Measurements from ENCODE around the gene HELB. TPM values are rescaled to one million over a fixed set of nuclear protein-coding genes. Genes with fewer than 3 reads are reported as not detected.

Gene HELB
- total RNA-seq (2013; cell fraction: nucleolus; rRNA removed): 95.4 and 98.4 TPM in 2 replicates
- total RNA-seq (2014; rRNA removed) (4.6 and 7.4 TPM in 2 replicates), total RNA-seq (2014; rRNA removed; fragmentation: Illumina TruSeq; extraction: Trizol) (5.9 and 7.2 TPM in 2 replicates), total RNA-seq (2021) (5.8 and 6.4 TPM in 2 replicates), polyA plus RNA-seq (2011; rRNA removed) (10.0 and 15.3 TPM in 2 replicates), polyA plus RNA-seq (2014; fragmentation: Illumina TruSeq; extraction: Trizol) (2.5 and 3.5 TPM in 2 replicates), polyA plus RNA-seq (2014; fragmentation: Nextera tagmentation; extraction: Ambion mirVana) (1 to 10 TPM in 1 of 2 experiments, under 1 TPM in 1; 0.58 to 1.0 TPM), polyA plus RNA-seq (2014; rRNA removed) (2.7 and 3.3 TPM in 2 replicates), polyA plus RNA-seq (2016; fragmentation: Nextera tagmentation; extraction: Ambion mirVana) (1 to 10 TPM; 4.3 to 4.6 TPM), polyA minus RNA-seq (2011; rRNA and poly(A)+ RNA removed) (16.6 and 19.2 TPM in 2 replicates), Bru-seq, nascent RNA (percentile 89 among the genes with signal in this experiment), BruChase-seq, experiment 1, labeled RNA remaining after a 6-hour chase (percentile 79 among the genes with signal in this experiment), BruChase-seq, experiment 2, labeled RNA remaining after a 2-hour chase (percentile 87 among the genes with signal in this experiment)
- 2.3 TPM for polyA plus RNA-seq (2011; ENCODE audit: low read depth)
- 3.7 and 4.4 TPM in 2 replicates for polyA plus RNA-seq (2011; cell fraction: cytosol; rRNA removed)
- polyA plus RNA-seq (2011; cell fraction: nucleus; rRNA removed): 9.1 and 9.4 TPM in 2 replicates
- polyA plus RNA-seq (2012): 3.2 TPM in 2 replicates
- polyA minus RNA-seq (2011; cell fraction: cytosol; rRNA and poly(A)+ RNA removed): 5.1 and 5.2 TPM in 2 replicates
- polyA minus RNA-seq (2011; cell fraction: nucleus; rRNA and poly(A)+ RNA removed): 15.2 and 23.1 TPM in 2 replicates
- long read RNA-seq, experiment 1, partial matches to known transcripts: 2 of 3 reads
- long read RNA-seq, experiment 1, other reads (novel, unspliced or antisense): 1 of 3 reads
- long read RNA-seq, experiment 2, full-length matches to known transcripts: 2 of 21 reads
- long read RNA-seq, experiment 2, partial matches to known transcripts: 16 of 21 reads
- long read RNA-seq, experiment 2, other reads (novel, unspliced or antisense): 3 of 21 reads

- in situ Hi-C loops (cut with MboI): loop anchor here (5.0 kb wide), 1 partner anchor 135 kb away; the partner anchor contains the start of gene TMBIM4
- FAIRE-seq: peak; percentile 96
- no peaks in the 10 kb centered on the region for H3K27me3 ChIP-seq (replicated peaks in 1 of 2; ENCODE audit: control insufficient read depth in 2 of 2, insufficient read depth in 2 of 2, low read length in 1 of 2)
- TF ChIP-seq KLF5 (IDR thresholded peaks at IDR 0.05; ENCODE audit: partially characterized antibody) (no peak), CBX5 (IDR thresholded peaks at IDR 0.05; ENCODE audit: low read depth) (no peak), ZNF24 (IDR thresholded peaks at IDR 0.05) (no peak), WRNIP1 (IDR thresholded peaks at IDR 0.05; ENCODE audit: borderline replicate concordance, low read depth, low read length) (no peak), NR2F1 (conservative IDR thresholded peaks at IDR 0.05) (no peak), KAT2A (conservative IDR thresholded peaks at IDR 0.05; ENCODE audit: control insufficient read depth, low read depth, low read length) (no peak), RFX5 (IDR thresholded peaks at IDR 0.05; ENCODE audit: low read depth, low read length) (no peak), TAF1 (IDR thresholded peaks at IDR 0.05; ENCODE audit: borderline replicate concordance, low read depth, low read length) (peak; percentile 38; the same call in 1 of the 2 replicates), SMAD1 (IDR thresholded peaks at IDR 0.05; ENCODE audit: low read depth, partially characterized antibody) (peak; percentile 46), PML (IDR thresholded peaks at IDR 0.05; ENCODE audit: low read length) (peak; percentile 76; the same call in 1 of the 2 replicates), CEBPB (IDR thresholded peaks at IDR 0.05; ENCODE audit: borderline replicate concordance in 1 of 2, low read depth in 2 of 2, low read length in 2 of 2) (no peak), RUNX3 (IDR thresholded peaks at IDR 0.05; ENCODE audit: low read length) (peak; percentile 37), CREM (IDR thresholded peaks at IDR 0.05; ENCODE audit: low read depth) (no peak)
- TF ChIP-seq, protein P1, sequence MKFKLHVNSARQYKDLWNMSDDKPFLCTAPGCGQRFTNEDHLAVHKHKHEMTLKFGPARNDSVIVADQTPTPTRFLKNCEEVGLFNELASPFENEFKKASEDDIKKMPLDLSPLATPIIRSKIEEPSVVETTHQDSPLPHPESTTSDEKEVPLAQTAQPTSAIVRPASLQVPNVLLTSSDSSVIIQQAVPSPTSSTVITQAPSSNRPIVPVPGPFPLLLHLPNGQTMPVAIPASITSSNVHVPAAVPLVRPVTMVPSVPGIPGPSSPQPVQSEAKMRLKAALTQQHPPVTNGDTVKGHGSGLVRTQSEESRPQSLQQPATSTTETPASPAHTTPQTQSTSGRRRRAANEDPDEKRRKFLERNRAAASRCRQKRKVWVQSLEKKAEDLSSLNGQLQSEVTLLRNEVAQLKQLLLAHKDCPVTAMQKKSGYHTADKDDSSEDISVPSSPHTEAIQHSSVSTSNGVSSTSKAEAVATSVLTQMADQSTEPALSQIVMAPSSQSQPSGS (IDR thresholded peaks at IDR 0.05; ENCODE audit: low read length): no peak
These were observed at the start of gene HELB for GRCh38 chr12:66301944-66302826. Gene HELB (plus strand): TSS chr12:66302493. CDS start chr12:66302604, 111 bp downstream.

More at GRCh38 chr12:66301944-66302826, at the start of gene HELB:
- Histone ChIP-seq H4K20me1 (ENCODE audit: control insufficient read depth, insufficient read depth) (no peaks in the 10 kb centered on the region), H3K9me3 (replicated peaks; ENCODE audit: control insufficient read depth, insufficient read depth, low read length) (no peaks in the 10 kb centered on the region), H3K4me2 (ENCODE audit: control insufficient read depth, insufficient read depth) (peak within 1 kb of the TSS; percentile 76), H3K9ac (ENCODE audit: control insufficient read depth, insufficient read depth, low read length) (peak within 1 kb of the TSS; percentile 81), H2AFZ (ENCODE audit: control insufficient read depth, low read depth, low read length) (peak within 1 kb of the TSS; percentile 84), H3K36me3 (ENCODE audit: control insufficient read depth in 2 of 2, insufficient read depth in 2 of 2, low read length in 1 of 2) (peaks cover 0 to 7% of the 10 kb centered on the region in 2 experiments; a peak in 2 of 4 replicates), H3K27ac (ENCODE audit: control insufficient read depth, insufficient read depth) (peak within 1 kb of the TSS; percentile 87), H3K4me3 (peak within 1 kb of the TSS; percentile 85), H3K4me1 (ENCODE audit: control insufficient read depth, insufficient read depth, low read length) (no peaks in the 10 kb centered on the region; the same call in 1 of the 2 replicates), H3K79me2 (ENCODE audit: control insufficient read depth, insufficient read depth, low read length) (peaks cover 18% of the 10 kb centered on the region)
- DNase-seq (ENCODE audit: low read depth, low spot score): peak; percentile 88
- intact Hi-C loops (cut with micrococcal nuclease; ENCODE audit: unreplicated experiment): loop anchor here (2.0 to 5.0 kb wide), 2 partner anchors 70 to 133 kb away; partner anchors contain the start of gene TMBIM4
- CTCF ChIA-PET: interaction anchor here (1.0 to 4.8 kb wide), 6 partner anchors 27 to 384 kb away, joined by 3 to 17 read pairs (median 3); no protein-coding TSS in a partner anchor
- POLR2A ChIA-PET: interaction anchor here (0.6 to 5.0 kb wide), 11 partner anchors 10 to 1546 kb away, joined by 3 to 19 read pairs (median 5); partner anchors contain the start of gene LLPH
- BruUV-seq (replicated peaks): no TSS peak
- SMC1A ChIA-PET (ENCODE audit: uncharacterized antibody, unreplicated experiment): interaction anchor here (0.7 to 4.7 kb wide), 12 partner anchors 12 to 171 kb away, joined by 3 to 35 read pairs (median 3); partner anchors contain the start of genes LLPH and TMBIM4
- under 1% methylated on average over 39 of the region's 45 CpGs for WGBS (ENCODE audit: insufficient coverage, insufficient replicate concordance, low lambda C conversion rate, missing lambda C conversion rate)
- peak; percentile 91 for ATAC-seq
- RAD21 ChIA-PET (ENCODE audit: unreplicated experiment): interaction anchor here (0.6 to 3.0 kb wide), 15 partner anchors 9 to 1646 kb away, joined by 3 to 10 read pairs (median 3); no protein-coding TSS in a partner anchor
